Stimulated activated CD4-positive, alpha-beta T cell treated with anti-CD3 and anti-CD28 coated beads, Interleukin-2, amount 100 ng/mL, for 48 hours (primary cell): ENCODE data around the gene PGLYRP3.
"Not testable (repeated sequence)": the region's sequence is repeated elsewhere in the genome, so short reads cannot be mapped to it uniquely, and the experiment has no call there.

Experiments used
- DNase-seq, 2 donors: peaks; one replicate each; pipeline ENCODE4 v3.0.0-alpha.2; 2020

PGLYRP3 gene

GRCh38 chr1:153348511-153349362, 36.0 kb upstream of the PGLYRP3 start, which contains the start of gene PGLYRP4:
TSS of gene PGLYRP4 (minus strand) at chr1:153348841. CDS start at chr1:153347932, 909 bp downstream.
- no peak for DNase-seq

- DNase-seq = no peak
These were observed 35.1 kb upstream of the PGLYRP3 start for GRCh38 chr1:153347856-153348255.

- DNase-seq = not testable (repeated sequence)
These were observed 34.3 kb upstream of the PGLYRP3 start for GRCh38 chr1:153347049-153347448.

DNA sequence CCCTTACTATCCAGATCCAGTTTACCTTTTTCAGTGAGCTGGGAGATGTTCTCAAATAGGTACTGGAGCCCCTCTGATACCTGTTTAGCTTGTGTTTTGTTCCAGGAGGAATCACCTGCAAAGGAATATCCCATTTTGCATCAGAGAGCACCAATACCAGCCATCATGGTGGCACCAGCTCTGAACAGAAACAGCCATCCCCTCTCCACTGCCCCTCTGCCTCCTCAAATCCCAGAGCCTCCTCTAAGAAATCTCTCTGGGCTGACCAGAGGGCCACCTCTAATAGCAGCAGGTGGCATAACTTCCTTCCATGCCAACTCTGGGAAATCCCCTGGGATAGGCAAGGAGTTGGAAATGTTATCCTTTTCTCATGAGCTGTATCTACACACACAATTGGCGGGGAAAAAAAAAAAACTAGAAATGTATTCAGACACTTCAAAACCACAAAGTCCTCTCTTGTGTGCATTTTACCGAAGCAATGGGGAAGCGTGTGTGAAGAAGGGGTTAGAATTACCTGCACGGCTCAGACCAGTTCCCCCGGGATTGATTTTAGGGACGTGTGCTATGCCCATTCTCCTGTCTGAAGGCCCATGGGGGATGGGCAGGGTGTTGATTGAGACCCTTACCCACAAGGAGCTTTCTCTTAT, 33.4 kb upstream of the PGLYRP3 start:
- DNase-seq = no peak

- DNase-seq = no peak
These were observed 32.7 kb upstream of the PGLYRP3 start for GRCh38 chr1:153345187-153346076.

- DNase-seq = no peak
These were observed 31.9 kb upstream of the PGLYRP3 start for GRCh38 chr1:153344718-153345025.

- DNase-seq = no peak
These were observed 31.3 kb upstream of the PGLYRP3 start for GRCh38 chr1:153343811-153344717.

- DNase-seq = no peak
These were observed 30.4 kb upstream of the PGLYRP3 start for GRCh38 chr1:153343040-153343681.

GRCh38 chr1:153342178-153342577, 29.4 kb upstream of the PGLYRP3 start:
- no peak for DNase-seq

DNA sequence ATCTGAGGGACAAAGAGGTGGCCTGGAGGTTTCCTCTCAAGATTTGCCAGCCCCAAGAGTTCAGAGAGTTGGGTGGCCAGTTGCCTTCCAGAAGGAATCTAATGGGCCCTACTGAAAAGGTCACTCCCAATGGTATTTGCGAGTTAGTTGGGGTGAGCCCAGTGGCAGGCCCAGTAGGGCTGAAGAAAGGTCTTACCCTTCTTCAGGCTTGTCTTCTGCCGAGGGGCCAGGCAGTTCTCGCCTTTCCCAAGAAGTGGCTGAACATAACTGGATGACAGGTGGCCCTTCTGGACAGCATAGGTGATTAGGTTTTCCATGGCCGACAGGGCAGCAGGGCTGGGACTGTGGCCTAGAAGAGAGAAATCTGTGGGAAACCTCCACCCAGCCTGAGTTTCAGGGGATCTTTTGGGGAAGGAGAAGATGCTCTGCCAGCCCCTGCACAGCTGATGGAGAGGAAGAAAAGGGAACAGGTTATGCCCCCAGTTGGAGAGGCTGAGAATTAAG, 28.7 kb upstream of the PGLYRP3 start:
- no peak for DNase-seq

GRCh38 chr1:153340356-153340755, 27.6 kb upstream of the PGLYRP3 start:
- no peak for DNase-seq

DNA sequence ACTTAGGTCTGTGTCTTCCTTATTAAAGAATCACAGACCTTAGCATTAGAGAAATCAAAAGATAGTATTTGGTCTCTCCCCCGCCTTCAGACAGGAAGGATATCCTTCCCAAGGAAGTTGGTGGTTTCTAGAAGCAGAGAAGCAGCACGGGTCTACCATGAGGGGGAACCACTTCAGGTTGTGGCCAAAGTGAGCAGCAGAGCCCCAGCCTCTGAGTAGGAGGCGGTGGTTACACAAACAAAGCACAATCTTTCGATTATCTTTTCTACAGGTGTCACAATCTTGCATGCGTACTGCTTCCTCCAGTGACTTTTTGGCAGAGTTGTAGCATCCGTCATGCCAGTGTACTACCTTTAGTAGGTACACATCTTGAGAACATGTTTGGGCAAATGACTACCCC, 27.1 kb upstream of the PGLYRP3 start:
- DNase-seq = no peak

DNA sequence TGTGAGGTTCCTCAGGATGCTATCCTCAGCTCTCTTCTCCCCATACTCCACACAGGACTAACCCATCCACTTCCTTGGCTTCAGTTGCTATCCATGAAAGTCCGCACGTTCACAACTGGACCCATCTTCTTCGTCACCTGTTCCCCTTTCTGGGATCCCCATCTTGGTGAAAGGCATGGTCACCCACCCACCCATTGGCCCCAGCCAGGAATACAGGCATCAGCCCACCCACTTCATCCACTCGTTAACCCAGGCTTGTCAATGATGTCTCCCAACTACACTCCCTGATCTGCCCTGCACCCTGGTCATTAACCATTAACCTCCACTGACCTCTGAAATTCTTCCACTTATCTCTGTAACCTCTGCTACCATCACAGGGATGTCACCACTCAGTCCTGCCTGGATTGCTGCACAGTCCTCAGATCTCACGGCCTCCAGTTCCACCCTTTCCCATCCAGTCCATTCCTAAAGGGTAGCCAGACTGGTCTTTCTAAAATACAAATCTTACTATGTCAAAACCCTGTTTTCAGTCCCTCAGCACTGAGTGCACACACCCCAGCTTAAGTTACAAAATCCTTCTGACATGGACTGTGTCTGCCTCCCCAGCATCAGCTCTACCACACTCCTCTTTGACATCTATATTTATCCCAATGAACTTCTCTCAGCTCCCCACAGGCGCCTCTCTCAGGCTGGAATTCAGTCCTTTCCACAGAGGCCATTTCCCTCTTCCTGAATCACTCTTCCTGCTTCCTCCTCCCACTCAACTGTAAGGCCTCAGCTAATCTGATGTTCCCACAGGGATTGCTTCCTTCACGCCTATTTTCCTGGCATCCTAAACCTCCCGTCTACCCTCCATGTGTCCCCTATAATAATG, 25.5 kb upstream of the PGLYRP3 start:
- DNase-seq = no peak

DNA sequence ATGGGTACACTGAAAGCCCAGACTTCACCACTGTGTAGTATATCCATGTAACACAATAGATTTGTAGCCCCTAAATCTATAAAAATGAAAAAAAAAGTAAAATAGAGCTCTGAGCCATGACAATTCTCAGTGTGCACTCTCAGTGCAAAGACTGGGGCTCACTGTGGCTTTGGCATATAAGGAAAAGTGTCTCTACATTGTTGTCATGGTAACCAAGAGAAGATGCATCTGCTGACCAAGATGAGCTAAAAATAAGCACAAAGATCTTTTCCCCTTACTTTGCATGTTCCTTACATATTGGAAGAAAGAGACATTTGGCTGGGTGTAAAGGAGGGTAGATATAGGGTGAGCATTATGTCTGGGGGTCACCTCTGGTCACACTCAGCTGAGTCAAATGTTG, 23.9 kb upstream of the PGLYRP3 start:
- no peak for DNase-seq

- DNase-seq = no peak
These were observed 21.1 kb upstream of the PGLYRP3 start for GRCh38 chr1:153333902-153334301.

GRCh38 chr1:153324912-153325311, 12.2 kb upstream of the PGLYRP3 start:
- DNase-seq = no peak

DNA sequence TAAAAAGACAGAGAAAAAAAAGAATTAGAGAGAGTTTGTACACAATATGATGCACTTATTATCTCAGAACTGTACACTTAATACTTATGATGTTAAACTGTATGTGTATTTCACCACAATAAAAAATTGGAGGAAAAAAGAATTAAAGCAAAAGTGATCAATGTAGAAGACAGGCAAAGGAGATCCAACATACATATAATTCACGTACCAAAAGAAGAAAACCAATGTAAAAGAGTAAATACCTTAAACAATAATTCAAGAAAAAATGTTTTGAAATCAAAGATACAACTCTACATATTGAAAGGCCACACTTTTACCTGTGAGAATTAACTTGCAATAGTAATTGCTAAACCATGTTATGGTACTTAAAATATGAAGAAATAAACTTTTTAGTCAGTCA, 9.8 kb upstream of the PGLYRP3 start:
- no peak for DNase-seq

- DNase-seq = not testable (repeated sequence)
These were observed 5.4 kb upstream of the PGLYRP3 start for GRCh38 chr1:153318145-153318544.

DNA sequence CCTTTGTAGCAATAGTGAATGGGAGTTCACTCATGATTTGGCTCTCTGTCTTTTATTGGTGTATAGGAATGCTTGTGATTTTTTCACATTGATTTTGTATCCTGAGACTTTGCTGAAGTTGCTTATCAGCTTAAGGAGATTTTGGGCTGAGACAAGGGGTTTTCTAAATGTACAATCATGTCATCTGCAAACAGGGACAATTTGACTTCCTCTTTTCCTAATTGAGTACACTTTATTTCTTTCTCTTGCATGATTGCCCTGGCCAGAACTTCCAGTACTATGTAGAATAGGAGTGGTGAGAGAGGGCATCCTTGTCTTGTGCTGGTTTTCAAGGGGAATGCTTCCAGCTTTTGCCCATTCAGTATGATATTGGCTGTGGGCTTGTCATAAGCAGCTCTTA, 3.3 kb upstream of the PGLYRP3 start:
- DNase-seq = not testable (repeated sequence)

GRCh38 chr1:153314388-153314787, 1.6 kb upstream of the PGLYRP3 start:
- DNase-seq = not testable (repeated sequence)

DNA sequence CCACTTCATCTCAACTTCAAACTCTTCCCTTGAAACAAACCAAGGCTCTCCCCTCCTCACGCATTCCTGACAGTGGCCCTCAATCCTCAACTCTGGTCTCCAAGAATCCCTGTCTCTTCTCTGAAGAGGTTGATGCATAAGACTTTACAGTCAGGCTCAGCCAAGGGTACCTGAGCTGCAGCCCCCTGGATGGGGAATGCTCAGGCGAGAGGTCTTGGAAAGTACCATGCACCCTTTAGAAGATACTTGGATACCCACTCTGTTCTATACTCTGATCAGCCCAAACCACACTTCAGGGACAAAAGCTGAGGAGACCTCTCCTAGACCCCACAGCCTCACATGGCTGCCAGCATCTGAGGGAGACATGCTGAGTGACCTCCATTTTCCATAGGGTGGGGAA, 536 bp upstream of the PGLYRP3 start:
- DNase-seq = no peak
